ENCODE data around the gene TRPM7. TPM values are rescaled to one million over a fixed set of nuclear protein-coding genes. Genes with fewer than 3 reads are reported as not detected.

TRPM7 gene
- total and polyA plus RNA-seq, 2 experiments from 2014 or later: 10.2 to 47.8 TPM

GRCh38 chr15:50681467-50681866 lies 5.1 kb downstream of the TRPM7 start:
- no peak for TF ChIP-seq CTCF (IDR thresholded peaks at IDR 0.05; ENCODE audit: low read depth, low read length)
- no peaks in the 10 kb centered on the region for H3K36me3 ChIP-seq
- peak overlapping the region; percentile 14 for H3K27ac ChIP-seq
- no peaks in the 10 kb centered on the region for H3K27me3 ChIP-seq
- DNase-seq (ENCODE audit: low read depth in 1 of 2, low spot score in 1 of 2): no peak
- no peak overlapping the region for H3K4me3 ChIP-seq
- H3K9me3 ChIP-seq (ENCODE audit: low read depth): no peaks in the 10 kb centered on the region
- H3K4me1 ChIP-seq (ENCODE audit: low read depth): peaks cover 5% of the 10 kb centered on the region

- Histone ChIP-seq H3K4me1 (ENCODE audit: low read depth) (no peaks in the 10 kb centered on the region), H3K36me3 (no peaks in the 10 kb centered on the region), H3K4me3 (no peak overlapping the region), H3K27me3 (no peaks in the 10 kb centered on the region), H3K27ac (peak overlapping the region; percentile 46), H3K9me3 (ENCODE audit: low read depth) (no peaks in the 10 kb centered on the region)
- no peak for TF ChIP-seq CTCF (IDR thresholded peaks at IDR 0.05; ENCODE audit: low read depth, low read length)
- DNase-seq (ENCODE audit: low read depth in 1 of 2, low spot score in 1 of 2): peak in 1 of 2 donors; percentile 13
Observed at GRCh38 chr15:50676799-50677483, 9.7 kb downstream of the TRPM7 start.

- Histone ChIP-seq H3K27ac (no peak overlapping the region), H3K36me3 (no peaks in the 10 kb centered on the region), H3K9me3 (ENCODE audit: low read depth) (no peaks in the 10 kb centered on the region), H3K27me3 (no peaks in the 10 kb centered on the region), H3K4me1 (ENCODE audit: low read depth) (peaks cover 3% of the 10 kb centered on the region), H3K4me3 (no peak overlapping the region)
- DNase-seq (ENCODE audit: low read depth in 1 of 2, low spot score in 1 of 2): peak in 1 of 2 donors; percentile 64
- TF ChIP-seq CTCF (IDR thresholded peaks at IDR 0.05; ENCODE audit: low read depth, low read length): peak; percentile 72
Observed at GRCh38 chr15:50675535-50676144, 11.0 kb downstream of the TRPM7 start.

- no peak for TF ChIP-seq CTCF (IDR thresholded peaks at IDR 0.05; ENCODE audit: low read depth, low read length)
Observed at GRCh38 chr15:50670115-50670514, 16.5 kb downstream of the TRPM7 start.

GRCh38 chr15:50669611-50670010 lies 17.0 kb downstream of the TRPM7 start:
- no peak for DNase-seq (ENCODE audit: low read depth in 1 of 2, low spot score in 1 of 2)
- H3K27ac ChIP-seq: no peak overlapping the region
- peaks cover 4% of the 10 kb centered on the region for H3K36me3 ChIP-seq
- H3K27me3 ChIP-seq: no peaks in the 10 kb centered on the region
- no peaks in the 10 kb centered on the region for H3K9me3 ChIP-seq (ENCODE audit: low read depth)
- peaks cover 3% of the 10 kb centered on the region for H3K4me1 ChIP-seq (ENCODE audit: low read depth)
- TF ChIP-seq CTCF (IDR thresholded peaks at IDR 0.05; ENCODE audit: low read depth, low read length): no peak
- H3K4me3 ChIP-seq: no peak overlapping the region

More at GRCh38 chr15:50670115-50670514, 16.5 kb downstream of the TRPM7 start:
- H3K36me3 ChIP-seq: no peaks in the 10 kb centered on the region
- H3K27me3 ChIP-seq: no peaks in the 10 kb centered on the region
- no peak overlapping the region for H3K27ac ChIP-seq
- peaks cover 3% of the 10 kb centered on the region for H3K4me1 ChIP-seq (ENCODE audit: low read depth)
- no peak overlapping the region for H3K4me3 ChIP-seq
- no peak for DNase-seq (ENCODE audit: low read depth in 1 of 2, low spot score in 1 of 2)
- no peaks in the 10 kb centered on the region for H3K9me3 ChIP-seq (ENCODE audit: low read depth)
